ENCODE measurements around the gene COL18A1.

The COL18A1 gene

DNA sequence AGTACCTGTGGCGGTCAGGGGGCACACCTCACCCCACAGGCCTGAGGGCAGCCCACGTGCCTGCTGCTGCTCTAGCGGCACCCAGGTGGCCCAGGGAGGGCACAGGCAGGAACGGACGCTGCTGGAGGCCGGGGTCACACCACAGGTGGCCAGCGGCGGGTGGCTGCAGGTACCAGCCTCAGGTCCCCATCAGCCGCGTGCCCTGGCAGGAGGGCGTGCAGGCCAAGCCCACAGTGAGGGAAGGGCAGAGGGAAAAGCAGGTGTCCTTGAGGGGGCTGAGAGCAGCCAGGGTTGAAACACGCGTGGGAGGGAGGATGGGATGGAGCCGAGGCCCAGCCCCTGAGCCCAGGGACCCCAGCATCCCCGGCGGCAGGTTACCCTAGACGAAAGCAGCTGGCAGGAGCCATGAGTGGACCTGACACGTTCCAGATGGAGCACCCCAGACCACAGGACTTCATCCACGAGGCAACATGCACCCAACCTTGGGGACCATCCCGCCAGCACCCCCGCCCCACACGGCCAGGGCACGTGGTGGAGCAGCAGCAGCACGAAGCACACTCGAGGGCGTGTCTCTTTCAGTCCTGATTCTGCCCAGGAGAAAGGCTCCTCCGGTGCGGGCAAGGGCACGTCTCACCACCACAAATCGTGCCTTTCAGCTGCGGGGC lies 133.5 kb downstream of the COL18A1 start:
- DNase-seq = no peak

DNA sequence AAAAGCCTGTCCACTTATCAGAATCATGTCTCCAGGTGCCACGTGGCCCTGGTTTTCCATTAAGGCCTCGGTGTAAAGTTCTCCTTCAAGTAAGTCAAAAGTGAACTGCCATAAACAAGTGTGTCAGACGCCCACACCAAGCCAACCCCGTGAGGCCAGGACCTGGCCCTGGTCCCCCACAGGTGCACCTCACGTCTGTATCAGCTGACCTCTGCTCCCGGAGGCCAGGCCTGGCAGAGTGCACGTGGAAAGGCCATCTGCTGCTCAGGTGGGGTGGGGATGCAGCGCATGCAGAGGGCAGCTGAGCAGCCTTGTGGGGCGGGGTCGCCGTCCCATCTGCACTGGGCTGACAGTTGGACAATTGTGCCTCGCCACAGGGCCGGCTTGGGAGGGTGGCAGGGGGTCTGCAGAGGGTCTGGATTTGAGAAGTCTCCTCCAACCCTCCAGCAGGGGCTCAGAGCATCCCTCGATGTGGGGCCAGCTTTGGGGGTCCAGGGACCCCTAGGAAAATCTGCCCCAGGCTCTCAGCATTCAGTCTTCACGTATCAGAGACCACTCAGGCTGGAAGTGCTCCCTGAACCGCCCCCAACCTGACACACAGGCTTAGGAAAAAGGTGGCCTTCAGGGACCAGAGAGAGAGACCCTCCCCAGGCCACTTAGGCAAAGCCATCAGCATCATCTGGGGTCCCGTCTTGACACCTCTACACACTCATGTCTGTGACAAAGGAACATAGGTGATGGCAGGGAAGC lies 134.3 kb downstream of the COL18A1 start:
- no peak for DNase-seq

DNA sequence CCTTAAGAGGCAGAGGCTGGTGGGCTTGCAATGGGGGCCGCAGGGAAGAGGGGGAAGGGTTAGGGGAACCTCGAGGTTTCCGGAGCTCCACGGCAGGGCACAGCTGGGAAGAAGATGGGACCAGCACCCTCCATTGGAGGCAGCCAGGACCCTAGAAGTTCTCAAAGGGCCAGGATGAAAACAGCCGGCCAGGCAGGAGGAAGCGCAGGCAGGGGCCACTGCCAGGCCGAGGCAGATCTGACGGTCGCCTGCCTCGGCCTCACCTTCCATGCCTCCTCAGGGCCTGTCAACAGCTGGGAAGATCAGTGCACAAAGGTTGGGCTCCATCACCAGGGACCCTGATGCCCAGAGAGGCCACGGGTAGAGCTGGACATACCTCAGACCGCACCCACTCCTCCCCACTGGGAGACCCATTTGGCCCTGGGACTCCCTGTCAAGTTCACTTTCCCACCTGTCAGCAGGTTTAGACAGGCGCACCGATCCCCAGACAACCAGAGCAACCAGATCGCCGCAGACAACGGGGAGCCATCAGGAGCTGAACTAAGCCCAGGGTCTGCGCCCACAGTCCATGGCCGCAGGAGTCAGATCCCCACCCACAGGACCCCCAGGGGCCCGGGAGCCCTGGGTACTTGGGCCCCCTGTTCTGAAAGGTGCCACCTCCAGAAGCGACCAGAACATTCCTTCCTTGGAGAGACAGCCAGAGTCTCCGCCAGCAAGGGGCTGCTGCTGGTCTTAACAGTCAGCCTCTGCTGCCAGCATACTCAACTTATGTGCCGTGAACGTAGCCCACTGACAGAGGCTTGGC lies 135.0 kb downstream of the COL18A1 start:
- DNase-seq = no peak

DNA sequence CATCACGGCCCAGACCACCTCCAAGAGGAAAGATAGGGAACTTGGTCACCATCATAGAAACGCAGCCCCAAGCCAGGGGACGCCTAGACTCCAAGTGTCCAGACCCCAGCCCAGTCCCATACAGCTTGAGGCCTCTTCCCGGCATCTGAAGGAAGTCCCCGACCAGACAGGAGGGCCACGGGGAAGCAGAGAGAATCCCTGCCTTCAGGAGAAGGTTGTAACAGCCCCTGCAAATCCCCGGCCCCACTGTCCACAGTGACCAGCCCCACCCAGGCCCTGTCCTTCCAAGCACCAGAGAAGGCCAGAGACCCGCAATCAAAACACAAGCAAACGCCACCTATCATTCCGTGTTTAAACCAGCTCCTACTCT lies 135.6 kb downstream of the COL18A1 start:
- DNase-seq = no peak

- peak; percentile 57 for DNase-seq
Measured at GRCh38 chr21:45541221-45542039, 136.5 kb downstream of the COL18A1 start.

DNA sequence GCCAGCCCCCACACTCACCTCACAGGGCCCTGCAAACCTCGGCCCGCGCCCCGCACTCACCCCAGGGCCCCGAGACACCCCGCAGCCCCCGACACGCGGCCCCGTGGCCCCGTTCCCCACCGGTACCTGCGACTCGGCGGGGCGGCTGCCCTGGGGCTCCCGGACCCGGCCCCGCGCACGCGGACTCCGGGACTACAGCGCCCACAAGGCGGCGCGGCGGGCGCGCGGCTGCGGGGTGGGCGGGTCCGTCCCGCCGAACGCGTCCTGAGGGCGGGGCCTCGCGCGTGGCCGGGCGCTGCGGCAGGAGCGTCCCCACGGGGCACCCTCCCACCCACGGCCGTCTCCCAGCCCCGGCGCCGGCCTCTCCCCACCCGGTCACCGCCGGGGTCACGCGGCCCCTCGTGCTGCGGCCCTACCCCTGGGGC lies 137.3 kb downstream of the COL18A1 start, which contains the start of gene SLC19A1:
Gene SLC19A1 (minus strand): TSS at position 199 of the 425 bp plus-strand sequence. CDS start 4,481 bp downstream, outside the sequence.
- DNase-seq = peak; percentile 46

- DNase-seq = no peak
Measured at GRCh38 chr21:45542667-45543370, 137.9 kb downstream of the COL18A1 start.

- no peak for DNase-seq
Measured at GRCh38 chr21:45543371-45543709, 138.4 kb downstream of the COL18A1 start.

GRCh38 chr21:45543710-45544448 lies 138.9 kb downstream of the COL18A1 start:
- DNase-seq = no peak

- DNase-seq = no peak
Measured at GRCh38 chr21:45544449-45545235, 139.7 kb downstream of the COL18A1 start.

DNA sequence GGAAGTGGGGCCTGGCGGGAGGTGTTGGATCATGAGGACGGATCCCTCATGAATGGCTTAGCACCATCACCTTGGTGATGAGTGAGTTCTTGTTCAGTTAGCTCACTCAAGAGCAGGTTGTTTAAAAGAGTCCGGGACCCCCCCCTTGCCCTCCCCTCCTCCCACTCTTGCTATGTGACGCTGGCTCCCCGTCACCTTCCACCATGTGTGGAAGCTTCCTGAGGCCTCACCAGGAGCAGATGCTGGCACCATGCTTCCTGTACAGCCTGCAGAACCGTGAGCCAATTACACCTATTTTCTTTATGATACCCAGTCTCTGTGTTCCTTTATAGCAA lies 140.2 kb downstream of the COL18A1 start:
- no peak for DNase-seq

- no peak for DNase-seq
Measured at GRCh38 chr21:45545691-45546531, 140.9 kb downstream of the COL18A1 start.

DNA sequence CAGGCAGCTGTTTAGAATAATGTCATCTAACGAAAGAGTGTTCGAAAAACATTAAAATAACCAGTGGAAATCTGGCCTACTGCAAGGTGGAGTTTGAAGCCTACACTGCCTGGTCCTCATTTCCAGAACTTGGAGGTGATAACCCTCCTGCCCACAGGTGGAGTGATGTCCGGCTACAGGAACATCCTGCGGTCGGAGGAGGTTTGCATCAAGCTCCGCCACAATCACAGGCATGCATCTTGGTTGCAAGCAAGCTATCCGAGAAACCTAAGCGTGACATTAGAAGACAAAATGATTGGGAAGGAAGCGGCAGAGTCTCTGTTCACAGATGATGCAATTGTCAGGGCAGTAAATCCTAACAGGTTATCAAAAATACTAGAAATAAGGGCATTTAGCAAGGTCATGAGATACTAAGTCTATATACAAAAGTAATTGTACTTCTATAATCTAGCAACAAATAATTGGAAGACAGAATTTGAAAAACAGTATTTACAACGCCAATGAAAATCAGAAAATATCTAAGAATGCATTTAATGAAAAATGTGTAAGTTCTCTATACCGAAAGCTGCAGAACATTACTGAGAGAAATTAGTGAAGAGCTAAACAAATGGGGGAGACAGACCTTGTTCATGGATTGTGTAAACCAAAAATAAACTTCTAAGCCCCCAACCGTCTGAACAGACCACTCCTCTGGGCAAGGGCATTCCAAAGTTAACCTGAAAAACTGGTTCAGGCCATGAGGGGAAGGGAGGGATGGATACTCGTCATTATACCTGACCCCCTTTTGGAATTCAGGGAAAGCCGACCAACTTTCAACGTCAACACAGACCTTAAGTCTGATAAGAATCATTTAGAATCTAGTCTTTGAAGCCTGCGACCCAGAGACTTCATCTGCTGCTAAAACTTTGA lies 141.9 kb downstream of the COL18A1 start:
- DNase-seq = no peak

DNA sequence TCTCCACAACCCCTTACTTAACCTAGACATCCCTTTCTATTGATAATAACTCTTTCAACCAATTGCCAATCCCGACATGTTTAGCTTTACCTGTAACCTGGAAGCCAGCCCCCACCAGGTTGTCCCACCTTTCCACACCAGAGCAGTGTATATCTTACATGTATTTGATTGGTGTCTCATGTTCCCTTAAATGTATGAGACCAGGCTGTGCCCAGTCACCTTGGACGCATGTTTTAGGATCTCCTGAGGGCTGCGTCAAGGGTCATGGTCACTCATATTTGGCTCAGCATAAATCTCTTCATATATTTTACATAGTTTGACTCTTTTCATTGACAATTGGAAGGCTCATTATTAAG lies 142.6 kb downstream of the COL18A1 start:
- DNase-seq = no peak

DNA sequence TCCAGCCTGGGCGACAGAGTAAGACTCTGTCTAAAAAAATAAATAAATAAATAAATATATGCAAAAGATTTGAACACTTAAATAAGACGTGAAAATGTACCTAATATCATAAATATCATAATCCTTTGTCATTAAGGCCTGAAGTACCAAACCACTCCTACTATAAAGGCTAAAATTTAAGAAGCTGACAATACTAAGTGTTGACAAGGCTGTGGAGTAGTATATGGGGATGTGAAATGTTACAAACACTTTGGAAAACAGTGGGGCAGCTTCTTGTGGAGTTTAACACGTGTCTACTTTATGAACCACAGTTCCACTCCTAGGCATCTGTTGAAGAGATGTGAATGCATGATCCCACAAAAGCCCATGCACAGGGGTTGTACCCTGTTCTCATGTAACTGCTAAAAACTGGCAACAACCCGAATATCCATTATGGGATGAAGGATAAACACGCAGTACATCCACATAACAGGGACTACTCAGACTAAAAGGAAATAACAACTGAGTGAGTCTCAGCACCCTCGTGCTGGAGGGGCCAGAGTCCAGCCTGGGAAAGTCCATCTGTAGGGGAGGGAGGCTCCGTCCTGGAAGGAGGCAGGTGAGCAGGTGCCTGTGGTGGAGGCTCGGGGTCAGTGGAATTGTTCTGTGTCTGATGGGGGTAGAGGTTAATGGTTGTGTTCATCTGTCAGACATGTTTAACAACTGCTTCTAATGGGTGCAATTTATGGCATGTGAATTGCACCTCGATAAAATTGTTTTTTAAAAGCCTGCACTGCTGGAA lies 143.9 kb downstream of the COL18A1 start:
- DNase-seq = no peak

- DNase-seq = no peak
Measured at GRCh38 chr21:45549626-45550463, 144.9 kb downstream of the COL18A1 start.
